CD4-positive, alpha-beta T cell (primary cell): ENCODE measurements around the gene SLF1. TPM values are rescaled to one million over a fixed set of nuclear protein-coding genes. Genes with fewer than 3 reads are reported as not detected.

Experiments used
- ATAC-seq: fragments of 200-7000 bp; cut with Tn5 transposase; one replicate; pipeline ENCODE4 v1.10.0; 2022; ENCODE audit warnings: mild to moderate bottlenecking; ENCODE audit not compliant: poor library complexity
- CTCF ChIA-PET: fragments of 350-600 bp; sonication (Branson Sonifier 250); formaldehyde crosslinking; loops from one replicate; lab custom pipeline; 2021; ENCODE audit warnings: antibody characterized with exemption, inconsistent platforms; lab: Charles Lee
- POLR2A ChIA-PET: fragments of 350-600 bp; sonication (Branson Sonifier 250); formaldehyde crosslinking; loops from one replicate; lab custom pipeline; 2021; ENCODE audit warnings: antibody characterized with exemption, inconsistent platforms; lab: Charles Lee
- DNase-seq, 14 experiments: peaks; one replicate each; pipeline ENCODE4 v3.0.0-alpha.2; 2013 to 2020; ENCODE audit warnings: mixed read lengths in 2 of 14
- H3K27ac ChIP-seq, 2 donors: one replicate each; pipeline versions ENCODE4 v1.5.1 to v1.7.0; 2013; ENCODE audit warnings: low read length in 2 of 2, low read depth in 1 of 2, mild to moderate bottlenecking in 1 of 2
- H3K27me3 ChIP-seq, 2 experiments: 1 replicate in 1 of 2; 2 replicates in 1 of 2; pipeline versions ENCODE4 v1.6.1 to v1.7.0; 2013; ENCODE audit warnings: low read length in 2 of 2, control low read depth in 1 of 2, mild to moderate bottlenecking in 1 of 2, moderate library complexity in 1 of 2; ENCODE audit not compliant: insufficient read depth in 2 of 2, control insufficient read depth in 1 of 2
- H3K36me3 ChIP-seq: one replicate; pipeline ENCODE4 v1.6.1; 2013; ENCODE audit warnings: low read length, control low read depth; ENCODE audit not compliant: insufficient read depth
- H3K4me1 ChIP-seq: one replicate; pipeline ENCODE4 v1.6.1; 2013; ENCODE audit warnings: low read length, control low read depth; ENCODE audit not compliant: insufficient read depth
- H3K4me3 ChIP-seq: one replicate; pipeline ENCODE4 v1.5.1; 2013; ENCODE audit warnings: mild to moderate bottlenecking, low read length, moderate library complexity
- H3K9me3 ChIP-seq, 2 experiments: 1 replicate in 1 of 2; 2 replicates in 1 of 2; pipeline versions ENCODE4 v1.6.1 to v1.7.0; 2013; ENCODE audit warnings: low read length in 2 of 2, mild to moderate bottlenecking in 2 of 2, control low read depth in 1 of 2, moderate library complexity in 1 of 2; ENCODE audit not compliant: control insufficient read depth in 1 of 2, insufficient read depth in 1 of 2
- H3K27ac Mint-ChIP-seq: one replicate; pipeline ENCODE4 v1.8.0; 2020; ENCODE audit warnings: mixed read lengths
- H3K27me3 Mint-ChIP-seq: one replicate; pipeline ENCODE4 v1.8.0; 2021; ENCODE audit warnings: mixed read lengths
- H3K36me3 Mint-ChIP-seq: one replicate; pipeline ENCODE4 v1.8.0; 2021; ENCODE audit warnings: low read depth, mixed read lengths
- H3K4me1 Mint-ChIP-seq: one replicate; pipeline ENCODE4 v1.8.0; 2021; ENCODE audit warnings: low read depth, mixed read lengths
- H3K4me3 Mint-ChIP-seq: one replicate; pipeline ENCODE4 v1.8.0; 2020; ENCODE audit warnings: mild to moderate bottlenecking, mixed read lengths
- H3K9me3 Mint-ChIP-seq: one replicate; pipeline ENCODE4 v1.8.0; 2020; ENCODE audit warnings: mixed read lengths
- CTCF ChIP-seq: fragments of 200-600 bp; IDR thresholded peaks from one replicate; pipeline ENCODE4 v1.8.0; 2022; ENCODE audit warnings: antibody characterized with exemption, mild to moderate bottlenecking
- intact Hi-C, 2 experiments: fragments of 100-400 bp; cut with DNase I in 1 of 2; cut with micrococcal nuclease in 1 of 2; formaldehyde crosslinking; loops; one replicate each; pipeline versions ENCODE4 v1.15.1 to v1.9.0; 2023 to 2025; cut with DNase I, micrococcal nuclease
- total RNA-seq, 174 experiments: library from RNA in 2 of 174; stranded (reverse) in 2 of 174; gene quantifications; one replicate each; pipeline ENCODE4 v1.2.3 and lab custom pipeline; 2021 to 2026

SLF1 gene
- total RNA-seq, 2 experiments from 2014 or later = 7.7 to 7.9 TPM

GRCh38 chr5:94618029-94618492 lies 408 bp upstream of the SLF1 start:
- DNase-seq (peak in 10 of 14 experiments; percentile 0 to 59 (median 12)), ATAC-seq (peak; percentile 18)
- Mint-ChIP-seq H3K27me3 (no peaks in the 10 kb centered on the region), H3K9me3 (no peaks in the 10 kb centered on the region), H3K36me3 (peaks cover 16% of the 10 kb centered on the region), H3K4me1 (peaks cover 48% of the 10 kb centered on the region), H3K27ac (peak overlapping the region; percentile 89), H3K4me3 (peak overlapping the region; percentile 92)
- CTCF ChIA-PET = interaction anchor here (1.0 to 1.6 kb wide), 3 partner anchors 11 to 120 kb away, joined by 3 to 4 read pairs (median 4); no protein-coding TSS in a partner anchor
- Histone ChIP-seq H3K9me3 (no peaks in the 10 kb centered on the region), H3K4me1 (peaks cover 20% of the 10 kb centered on the region), H3K27ac (peak overlapping the region; percentile 11 to 67), H3K4me3 (peak overlapping the region; percentile 93), H3K36me3 (no peaks in the 10 kb centered on the region), H3K27me3 (no peaks in the 10 kb centered on the region)
- no peak for TF ChIP-seq CTCF
- intact Hi-C loops = loop anchor here (5.0 to 10.0 kb wide), 3 partner anchors 91 to 1023 kb away; a partner anchor contains a TSS
- POLR2A ChIA-PET = interaction anchor here (1.4 kb wide), 1 partner anchor 40 kb away, joined by 6 read pairs; no protein-coding TSS in a partner anchor

- Mint-ChIP-seq H3K9me3 (no peaks in the 10 kb centered on the region), H3K36me3 (peaks cover 16% of the 10 kb centered on the region), H3K4me3 (peak overlapping the region; percentile 92), H3K27ac (no peak overlapping the region), H3K27me3 (no peaks in the 10 kb centered on the region), H3K4me1 (peaks cover 51% of the 10 kb centered on the region)
- Histone ChIP-seq H3K27ac (no peak overlapping the region), H3K4me3 (no peak overlapping the region), H3K4me1 (peaks cover 20% of the 10 kb centered on the region), H3K36me3 (no peaks in the 10 kb centered on the region), H3K27me3 (no peaks in the 10 kb centered on the region), H3K9me3 (no peaks in the 10 kb centered on the region)
- ATAC-seq = no peak
- no peak for DNase-seq
- ChIA-PET POLR2A (no interaction called here), CTCF (no interaction called here)
- TF ChIP-seq CTCF = no peak
- intact Hi-C loops = no loop called here
Measured at GRCh38 chr5:94620256-94620655, 1.8 kb downstream of the SLF1 start.

DNA sequence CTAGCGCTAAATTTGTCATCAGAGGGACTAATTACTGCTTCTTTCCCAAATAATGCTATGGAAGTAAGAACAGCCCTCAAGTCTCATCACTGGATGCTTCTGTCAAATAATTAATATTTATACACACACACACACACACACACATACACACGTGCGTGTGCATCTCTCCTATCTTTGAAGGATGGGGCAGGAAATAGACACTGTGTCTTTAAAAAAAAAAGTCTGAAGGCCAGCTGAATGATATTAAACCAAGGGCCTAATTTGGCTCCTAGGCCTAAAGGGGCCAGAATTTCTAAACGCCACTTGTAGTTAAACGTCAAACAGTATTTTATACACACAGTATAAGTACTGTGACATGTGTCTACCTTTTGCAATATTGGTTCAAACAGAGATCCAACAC lies 3.3 kb downstream of the SLF1 start:
- CTCF ChIA-PET = interaction anchor here (0.9 kb wide), 1 partner anchor 16 kb away, joined by 3 read pairs; no protein-coding TSS in a partner anchor
- intact Hi-C loops = no loop called here

More for the DNA sequence above, 3.3 kb downstream of the SLF1 start:
- H3K36me3 Mint-ChIP-seq = peaks cover 16% of the 10 kb centered on the region
- H3K9me3 Mint-ChIP-seq = no peaks in the 10 kb centered on the region
- H3K4me1 Mint-ChIP-seq = peaks cover 55% of the 10 kb centered on the region
- no peak for TF ChIP-seq CTCF
- POLR2A ChIA-PET = no interaction called here
- H3K9me3 ChIP-seq = no peaks in the 10 kb centered on the region
- H3K27ac Mint-ChIP-seq = no peak overlapping the region
- no peak overlapping the region for H3K27ac ChIP-seq
- no peaks in the 10 kb centered on the region for H3K27me3 ChIP-seq
- DNase-seq = peak in 1 of 14 experiments; percentile 1
- no peak for ATAC-seq
- no peak overlapping the region for H3K4me3 ChIP-seq
- peak overlapping the region; percentile 52 for H3K4me3 Mint-ChIP-seq
- no peaks in the 10 kb centered on the region for H3K27me3 Mint-ChIP-seq
- H3K36me3 ChIP-seq = no peaks in the 10 kb centered on the region
- H3K4me1 ChIP-seq = peaks cover 20% of the 10 kb centered on the region
